HepG2 (cell line): Measurements from ENCODE around the gene IMPDH1. TPM values are rescaled to one million over a fixed set of nuclear protein-coding genes. Genes with fewer than 3 reads are reported as not detected.

ENCODE experiments used
- AKNA ChIP-seq: sonication (generic); formaldehyde crosslinking; IDR thresholded peaks from 2 replicates; pipeline ENCODE4 v1.4.0; 2020; ENCODE audit warnings: missing genetic modification reagents, borderline replicate concordance
- BCL6 ChIP-seq: IDR thresholded peaks from 2 replicates; pipeline ENCODE4 v1.6.1; 2016; ENCODE audit warnings: missing genetic modification reagents, missing compliant biosample characterization
- DZIP1 ChIP-seq: sonication (generic); formaldehyde crosslinking; IDR thresholded peaks from 2 replicates; pipeline ENCODE4 v1.5.0; 2020; ENCODE audit warnings: mild to moderate bottlenecking, missing genetic modification reagents
- EP300 ChIP-seq, 3 experiments: sonication (generic) in 1 of 3; formaldehyde crosslinking in 1 of 3; IDR thresholded peaks; 2 replicates each; pipeline versions ENCODE4 v1.5.1 to v1.6.1; 2011 to 2020; ENCODE audit warnings: low read depth in 2 of 3, low read length in 2 of 3, borderline replicate concordance in 1 of 3, improper control_type of control experiment in 1 of 3, mild to moderate bottlenecking in 1 of 3, missing genetic modification reagents in 1 of 3, moderate library complexity in 1 of 3
- GZF1 ChIP-seq: sonication (generic); formaldehyde crosslinking; IDR thresholded peaks from 2 replicates; pipeline ENCODE4 v1.5.1; 2020; ENCODE audit warnings: mild to moderate bottlenecking, missing genetic modification reagents
- PAXIP1 ChIP-seq: sonication (generic); formaldehyde crosslinking; conservative IDR thresholded peaks from 2 replicates; pipeline ENCODE4 v1.4.0; 2020; ENCODE audit warnings: mild to moderate bottlenecking, missing genetic modification reagents, moderate library complexity
- XRCC5 ChIP-seq: fragments of 200-400 bp; formaldehyde crosslinking; optimal IDR thresholded peaks from 2 replicates; pipeline ENCODE3; 2017; ENCODE audit warnings: mild to moderate bottlenecking, low read length
- ZBTB44 ChIP-seq: sonication (generic); formaldehyde crosslinking; IDR thresholded peaks from 2 replicates; pipeline ENCODE4 v1.4.0; 2020; ENCODE audit warnings: missing genetic modification reagents
- ZNF512B ChIP-seq: sonication (generic); formaldehyde crosslinking; IDR thresholded peaks from 2 replicates; pipeline ENCODE4 v1.5.1; 2020; ENCODE audit warnings: missing genetic modification reagents, mild to moderate bottlenecking, borderline replicate concordance
- ZNF678 ChIP-seq: sonication (generic); formaldehyde crosslinking; IDR thresholded peaks from 2 replicates; pipeline ENCODE4 v1.4.0; 2020; ENCODE audit warnings: mild to moderate bottlenecking, missing genetic modification reagents
- polyA plus RNA-seq, 8 experiments: library from polyadenylated mRNA; depleted of rRNA in 3 of 8; stranded (reverse) in 7 of 8; unstranded in 1 of 8; fragments of >200 nt; fragmentation: Illumina TruSeq in 4 of 8; extraction: Trizol in 4 of 8; gene quantifications; 2 replicates each; pipeline versions ENCODE4 v1.2.1 to v1.2.3, GENCODE V29; 2011 to 2016; ENCODE audit warnings: low read depth in 4 of 8, missing spikeins in 1 of 8, mixed read lengths in 1 of 8; ENCODE audit not compliant: insufficient read depth in 1 of 8
- total RNA-seq, 5 experiments: library from RNA; depleted of rRNA; stranded (reverse); fragments of >200 nt; fragmentation: Illumina TruSeq; extraction: Trizol; gene quantifications; 2 replicates each; pipeline ENCODE4 v1.2.3, GENCODE V29; 2016; ENCODE audit warnings: low read depth in 1 of 5

IMPDH1 gene
- total and polyA plus RNA-seq, 2 of the 13 experiments (the other 11 are each of a cell fraction or from before 2014, with no cell fraction given), result 22.8 to 34.0 TPM

DNA sequence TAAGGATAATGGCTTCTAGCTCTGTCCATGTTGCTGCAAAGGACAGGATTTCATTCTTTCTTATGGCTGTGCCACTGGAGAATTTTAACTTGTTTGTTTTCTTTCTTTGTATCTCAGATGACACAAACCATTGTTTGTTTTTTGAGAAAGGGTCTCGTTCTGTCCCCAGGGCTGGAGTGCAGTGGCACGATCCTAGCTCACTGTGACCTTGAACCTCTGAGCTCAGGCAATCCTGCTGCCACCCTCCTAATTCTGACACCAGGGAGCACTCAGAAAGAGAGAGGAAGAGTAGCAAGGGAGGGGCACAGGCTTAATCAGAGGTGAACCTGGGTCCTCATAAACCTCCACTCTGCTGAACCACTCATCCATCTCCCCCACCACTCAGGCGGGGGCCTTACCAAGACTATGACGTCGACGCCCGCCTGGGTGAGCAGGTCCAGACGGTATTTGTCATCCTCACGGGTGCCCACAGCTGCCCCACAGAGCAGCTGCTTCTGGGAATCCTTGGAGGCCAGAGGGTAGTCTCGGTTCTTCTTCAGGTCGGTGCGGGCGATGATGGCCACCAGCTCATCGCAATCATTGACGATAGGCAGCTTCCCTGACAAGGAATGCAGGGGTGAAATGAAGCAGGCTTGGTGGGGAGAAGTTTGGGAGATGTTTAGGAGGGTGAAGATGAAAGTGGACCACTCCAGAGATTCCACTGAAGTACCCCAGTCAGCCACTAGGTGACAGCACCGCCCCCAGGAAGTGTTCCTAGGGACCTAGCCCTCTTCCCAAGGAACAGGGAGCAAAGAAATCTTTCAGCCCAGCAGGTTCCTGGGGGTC lies 11.6 kb downstream of the IMPDH1 start (continued):
- TF ChIP-seq ZBTB44 (CRISPR knock-in tag), result no peak
- TF ChIP-seq GZF1 (CRISPR knock-in tag), result no peak
- no peak for TF ChIP-seq DZIP1 (CRISPR knock-in tag)
- peak; percentile 30 for TF ChIP-seq XRCC5
- no peak for TF ChIP-seq EP300 (IDR thresholded peaks at IDR 0.05; ENCODE audit: low read depth in 2 of 2, low read length in 2 of 2)
- TF ChIP-seq EP300 (CRISPR knock-in tag; IDR thresholded peaks at IDR 0.05; ENCODE audit: borderline replicate concordance), result no peak
- peak; percentile 72 for TF ChIP-seq PAXIP1 (CRISPR knock-in tag)
- TF ChIP-seq ZNF678 (CRISPR knock-in tag), result no peak
- no peak for TF ChIP-seq AKNA (CRISPR knock-in tag)
- TF ChIP-seq BCL6 (CRISPR knock-in tag), result peak; percentile 21; the same call in 1 of the 2 replicates
- 0 out of 2 replicates have a peak, but pooled peaks have one; percentile 17 for TF ChIP-seq ZNF512B (CRISPR knock-in tag)
